A375 (cell line): ENCODE results near the gene UBQLN2. TPM values are rescaled to one million over a fixed set of nuclear protein-coding genes. Genes with fewer than 3 reads are reported as not detected.

ENCODE experiments used
- total RNA-seq: library from RNA; depleted of rRNA; stranded (reverse); fragments of >200 nt; shearing (Covaris generic); gene quantifications from 2 replicates; pipeline ENCODE4 v1.2.3, GENCODE V29; 2014; rRNA removed

Gene UBQLN2
- total RNA-seq = 5.4 and 7.2 TPM in 2 replicates

DNA sequence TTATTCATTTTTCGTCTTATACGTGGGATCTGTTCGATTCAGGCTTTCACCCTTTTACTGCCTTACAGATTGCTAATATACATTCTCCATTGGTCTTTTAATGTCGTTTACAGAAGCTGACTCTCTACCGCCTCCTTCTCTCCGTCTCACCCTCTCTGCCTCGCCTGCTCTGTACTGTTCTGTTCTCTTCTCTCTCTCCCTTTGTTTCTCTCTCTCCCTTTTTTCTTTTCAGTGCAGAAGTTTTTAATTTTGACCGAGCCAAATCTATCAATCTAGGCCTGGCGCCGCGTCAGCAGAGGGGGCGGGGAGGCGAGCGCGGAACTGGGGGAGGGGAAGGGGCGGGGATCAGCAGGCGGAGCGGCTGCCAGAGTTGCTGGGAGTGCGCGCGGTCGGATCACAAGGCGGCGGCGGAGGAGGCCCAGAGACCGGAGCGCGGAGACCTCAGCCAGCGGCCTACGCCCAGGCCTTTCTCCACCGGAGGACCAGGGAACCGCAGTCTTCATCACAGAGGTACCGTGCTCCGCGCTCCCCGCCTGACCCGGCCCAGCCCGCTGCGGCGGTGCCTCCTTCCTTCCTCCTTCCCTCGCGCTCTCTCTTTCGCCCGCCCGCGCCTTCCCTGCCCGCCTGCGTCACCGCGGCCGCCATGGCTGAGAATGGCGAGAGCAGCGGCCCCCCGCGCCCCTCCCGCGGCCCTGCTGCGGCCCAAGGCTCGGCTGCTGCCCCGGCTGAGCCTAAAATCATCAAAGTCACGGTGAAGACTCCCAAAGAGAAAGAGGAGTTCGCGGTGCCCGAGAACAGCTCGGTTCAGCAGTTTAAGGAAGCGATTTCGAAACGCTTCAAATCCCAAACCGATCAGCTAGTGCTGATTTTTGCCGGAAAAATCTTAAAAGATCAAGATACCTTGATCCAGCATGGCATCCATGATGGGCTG is at the start of gene UBQLN2:
TSS of gene UBQLN2 (plus strand) at position 397 of the 931 bp plus-strand sequence. CDS start at position 644, 247 bp downstream.

Other genes with a start within 250 kb of the UBQLN2 start
- gene NBDY, start 165.6 kb downstream of the UBQLN2 start, total RNA-seq = 5.0 and 7.2 TPM in 2 replicates